Measurements from ENCODE around the gene ATP11A.
A peak's percentile ranks its signal among the peaks of the same experiment; 100 is the strongest.

Gene ATP11A

GRCh38 chr13:112753833-112754232 is 64.0 kb downstream of the ATP11A start:
- TF ChIP-seq CTCF (IDR thresholded peaks at IDR 0.05; ENCODE audit: low read depth, low read length): no peak
- no peak for DNase-seq (ENCODE audit: low read depth, low spot score)
- no peak overlapping the region for H3K4me3 ChIP-seq (ENCODE audit: low read depth, low read length)
- in situ Hi-C loops (cut with HindIII; ENCODE audit: low sequenced_read_pairs): no loop called here

- TF ChIP-seq CTCF (IDR thresholded peaks at IDR 0.05; ENCODE audit: low read depth, low read length): no peak
- no peak for DNase-seq (ENCODE audit: low read depth, low spot score)
- in situ Hi-C loops (cut with HindIII; ENCODE audit: low sequenced_read_pairs): no loop called here
- no peak overlapping the region for H3K4me3 ChIP-seq (ENCODE audit: low read depth, low read length)
Observed at GRCh38 chr13:112754281-112755025, 64.6 kb downstream of the ATP11A start.

- no peak for TF ChIP-seq CTCF (IDR thresholded peaks at IDR 0.05; ENCODE audit: low read depth, low read length)
- DNase-seq (ENCODE audit: low read depth, low spot score): no peak
- in situ Hi-C loops (cut with HindIII; ENCODE audit: low sequenced_read_pairs): no loop called here
- H3K4me3 ChIP-seq (ENCODE audit: low read depth, low read length): no peak overlapping the region
Observed at GRCh38 chr13:112755331-112755730, 65.5 kb downstream of the ATP11A start.

- in situ Hi-C loops (cut with HindIII; ENCODE audit: low sequenced_read_pairs): no loop called here
- no peak overlapping the region for H3K4me3 ChIP-seq (ENCODE audit: low read depth, low read length)
- DNase-seq (ENCODE audit: low read depth, low spot score): no peak
- TF ChIP-seq CTCF (IDR thresholded peaks at IDR 0.05; ENCODE audit: low read depth, low read length): no peak
Observed at GRCh38 chr13:112756081-112756480, 66.2 kb downstream of the ATP11A start.

GRCh38 chr13:112756511-112756966 is 66.7 kb downstream of the ATP11A start:
- no peak for TF ChIP-seq CTCF (IDR thresholded peaks at IDR 0.05; ENCODE audit: low read depth, low read length)
- no peak for DNase-seq (ENCODE audit: low read depth, low spot score)
- in situ Hi-C loops (cut with HindIII; ENCODE audit: low sequenced_read_pairs): no loop called here
- no peak overlapping the region for H3K4me3 ChIP-seq (ENCODE audit: low read depth, low read length)

GRCh38 chr13:112756967-112757758 is 67.3 kb downstream of the ATP11A start:
- DNase-seq (ENCODE audit: low read depth, low spot score): peak; percentile 20
- TF ChIP-seq CTCF (IDR thresholded peaks at IDR 0.05; ENCODE audit: low read depth, low read length): no peak

More at GRCh38 chr13:112756967-112757758, 67.3 kb downstream of the ATP11A start:
- no peak overlapping the region for H3K4me3 ChIP-seq (ENCODE audit: low read depth, low read length)
- in situ Hi-C loops (cut with HindIII; ENCODE audit: low sequenced_read_pairs): no loop called here

Data from astrocyte of the spinal cord (primary cell).